ENCODE results near the gene CCL28.

- TF ChIP-seq CTCF (IDR thresholded peaks at IDR 0.05) = no peak
- TF ChIP-seq NFE2L1 (CRISPR knock-in tag; IDR thresholded peaks at IDR 0.05) = no peak
- TF ChIP-seq CREB1 (CRISPR knock-in tag; IDR thresholded peaks at IDR 0.05) = no peak
- no peak for TF ChIP-seq USF2 (CRISPR knock-in tag; IDR thresholded peaks at IDR 0.05)
- no peak for TF ChIP-seq ATF6 (CRISPR knock-in tag; IDR thresholded peaks at IDR 0.05)
- no peak for TF ChIP-seq AR (CRISPR knock-in tag; IDR thresholded peaks at IDR 0.05)
- no peak for TF ChIP-seq TP53 (CRISPR knock-in tag; IDR thresholded peaks at IDR 0.05)
- no peak for TF ChIP-seq RORB (CRISPR knock-in tag; IDR thresholded peaks at IDR 0.05)
- TF ChIP-seq FOXP4 (CRISPR knock-in tag; IDR thresholded peaks at IDR 0.05) = no peak
Observed at GRCh38 chr5:43425983-43426382, 13.8 kb upstream of the CCL28 start.

Measured in WTC11 (cell line).